ENCODE results near the gene ME3.

DNA sequence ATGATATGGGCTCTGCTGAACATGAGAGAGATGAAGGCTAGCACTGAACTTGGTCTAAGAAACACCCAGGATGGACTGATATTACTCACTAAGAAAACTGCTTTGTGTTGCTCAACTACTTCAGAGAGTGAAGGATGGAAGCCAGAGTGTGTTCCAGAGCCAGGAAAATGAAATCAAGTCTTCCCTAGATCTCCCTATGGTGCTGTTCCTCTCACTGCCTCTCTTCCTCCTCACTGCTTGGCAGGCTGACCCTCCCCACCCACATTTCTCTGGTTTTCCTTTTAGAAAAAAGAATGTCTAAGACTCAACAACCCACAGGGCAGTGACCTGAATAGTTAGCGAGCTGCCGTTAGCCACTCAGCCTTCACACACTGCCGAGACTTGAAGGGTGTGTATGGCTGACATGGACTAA is 232.1 kb downstream of the ME3 start:
- TF ChIP-seq, protein P1, sequence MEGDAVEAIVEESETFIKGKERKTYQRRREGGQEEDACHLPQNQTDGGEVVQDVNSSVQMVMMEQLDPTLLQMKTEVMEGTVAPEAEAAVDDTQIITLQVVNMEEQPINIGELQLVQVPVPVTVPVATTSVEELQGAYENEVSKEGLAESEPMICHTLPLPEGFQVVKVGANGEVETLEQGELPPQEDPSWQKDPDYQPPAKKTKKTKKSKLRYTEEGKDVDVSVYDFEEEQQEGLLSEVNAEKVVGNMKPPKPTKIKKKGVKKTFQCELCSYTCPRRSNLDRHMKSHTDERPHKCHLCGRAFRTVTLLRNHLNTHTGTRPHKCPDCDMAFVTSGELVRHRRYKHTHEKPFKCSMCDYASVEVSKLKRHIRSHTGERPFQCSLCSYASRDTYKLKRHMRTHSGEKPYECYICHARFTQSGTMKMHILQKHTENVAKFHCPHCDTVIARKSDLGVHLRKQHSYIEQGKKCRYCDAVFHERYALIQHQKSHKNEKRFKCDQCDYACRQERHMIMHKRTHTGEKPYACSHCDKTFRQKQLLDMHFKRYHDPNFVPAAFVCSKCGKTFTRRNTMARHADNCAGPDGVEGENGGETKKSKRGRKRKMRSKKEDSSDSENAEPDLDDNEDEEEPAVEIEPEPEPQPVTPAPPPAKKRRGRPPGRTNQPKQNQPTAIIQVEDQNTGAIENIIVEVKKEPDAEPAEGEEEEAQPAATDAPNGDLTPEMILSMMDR (IDR thresholded peaks at IDR 0.05): no peak
- TF ChIP-seq EZH2 (IDR thresholded peaks at IDR 0.05; ENCODE audit: borderline replicate concordance, insufficient read depth, low read depth, low read length, poor library complexity, severe bottlenecking): no peak
